Fibroblast of lung (primary cell): ENCODE results near the gene ENPP3.

Source experiments
- EZH2 ChIP-seq: IDR thresholded peaks from 2 replicates; pipeline ENCODE4 v1.5.1; 2012; ENCODE audit warnings: low read length, control low read depth, mild to moderate bottlenecking; ENCODE audit errors: missing control alignments
- TF ChIP-seq, protein P1 (sequence below), 2 donors: IDR thresholded peaks in 1 of 2; conservative IDR thresholded peaks in 1 of 2; 1 replicate in 1 of 2; 2 replicates in 1 of 2; pipeline ENCODE4 v1.5.1; 2011 to 2012; ENCODE audit warnings: low read length in 2 of 2, control low read depth in 1 of 2, inconsistent platforms in 1 of 2, low read depth in 1 of 2, mild to moderate bottlenecking in 1 of 2

DNA sequence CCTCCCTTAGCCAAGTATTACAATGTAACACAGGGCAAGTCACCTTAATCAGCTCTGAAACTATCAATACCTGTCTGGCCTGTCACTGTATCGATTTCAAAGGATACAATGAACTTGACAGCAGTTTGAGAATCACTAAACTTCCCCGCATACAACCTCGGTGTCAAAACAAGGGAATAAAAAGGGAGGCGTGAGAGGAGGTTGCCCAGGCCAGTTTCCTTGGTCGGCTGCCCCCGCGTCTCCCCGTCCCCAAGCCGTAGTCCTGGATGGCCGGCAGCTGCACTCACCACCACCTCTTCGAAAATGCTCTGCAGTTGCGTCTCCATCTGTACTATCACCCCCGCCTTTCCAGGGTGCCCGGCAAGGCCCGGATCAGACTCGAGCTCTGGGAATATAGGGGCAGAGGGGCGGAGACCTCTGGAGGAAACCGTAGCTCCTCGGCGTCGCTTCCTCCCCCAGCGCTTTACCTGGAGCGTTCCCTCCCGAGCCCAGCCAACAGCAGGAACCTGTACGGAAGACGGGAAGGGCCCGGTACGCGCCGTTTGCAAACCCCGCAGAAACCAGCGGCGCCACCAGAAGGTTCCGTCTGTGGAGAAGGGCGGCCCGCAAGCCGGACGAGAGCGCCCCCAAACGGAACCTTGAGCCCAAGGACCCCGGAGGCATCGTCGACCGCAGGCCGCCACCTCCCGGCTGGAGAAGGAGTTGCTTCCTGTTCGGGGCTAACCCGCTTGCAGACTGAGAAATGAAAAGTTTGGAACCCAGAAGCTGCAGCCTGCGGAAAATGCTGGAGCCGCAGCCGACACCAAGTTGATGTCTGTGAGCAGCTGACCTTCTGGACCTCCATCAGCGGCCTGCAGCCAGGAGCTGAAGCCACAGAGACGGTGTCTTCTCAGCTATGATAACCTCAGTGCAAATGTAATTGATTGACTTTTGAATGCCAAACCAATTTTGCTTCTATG lies 9.1 kb upstream of the ENPP3 start, which contains the start of gene MED23:
- TF ChIP-seq, protein P1, sequence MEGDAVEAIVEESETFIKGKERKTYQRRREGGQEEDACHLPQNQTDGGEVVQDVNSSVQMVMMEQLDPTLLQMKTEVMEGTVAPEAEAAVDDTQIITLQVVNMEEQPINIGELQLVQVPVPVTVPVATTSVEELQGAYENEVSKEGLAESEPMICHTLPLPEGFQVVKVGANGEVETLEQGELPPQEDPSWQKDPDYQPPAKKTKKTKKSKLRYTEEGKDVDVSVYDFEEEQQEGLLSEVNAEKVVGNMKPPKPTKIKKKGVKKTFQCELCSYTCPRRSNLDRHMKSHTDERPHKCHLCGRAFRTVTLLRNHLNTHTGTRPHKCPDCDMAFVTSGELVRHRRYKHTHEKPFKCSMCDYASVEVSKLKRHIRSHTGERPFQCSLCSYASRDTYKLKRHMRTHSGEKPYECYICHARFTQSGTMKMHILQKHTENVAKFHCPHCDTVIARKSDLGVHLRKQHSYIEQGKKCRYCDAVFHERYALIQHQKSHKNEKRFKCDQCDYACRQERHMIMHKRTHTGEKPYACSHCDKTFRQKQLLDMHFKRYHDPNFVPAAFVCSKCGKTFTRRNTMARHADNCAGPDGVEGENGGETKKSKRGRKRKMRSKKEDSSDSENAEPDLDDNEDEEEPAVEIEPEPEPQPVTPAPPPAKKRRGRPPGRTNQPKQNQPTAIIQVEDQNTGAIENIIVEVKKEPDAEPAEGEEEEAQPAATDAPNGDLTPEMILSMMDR (conservative IDR thresholded peaks at IDR 0.05 in 1 of 2, IDR thresholded peaks at IDR 0.05 in 1 of 2; ENCODE audit: low read depth in 1 of 2, low read length in 2 of 2), result peak; percentile 98
- no peak for TF ChIP-seq EZH2
